Astrocyte of the spinal cord (primary cell): ENCODE data around the gene ADARB1.

Experiments used
- DNase-seq: peaks from one replicate; pipeline ENCODE4 v3.0.0; 2011; ENCODE audit warnings: low read depth, low spot score
- H3K4me3 ChIP-seq: 2 replicates; pipeline ENCODE4 v1.5.1; 2011; ENCODE audit warnings: low read depth, mild to moderate bottlenecking, low read length, moderate library complexity
- in situ Hi-C: cut with HindIII; loops from 2 replicates; pipeline ENCODE4 v1.10.0; 2017; ENCODE audit warnings: low sequenced_read_pairs
- TF ChIP-seq, protein P1 (sequence below): IDR thresholded peaks from 2 replicates; pipeline ENCODE4 v1.5.1; 2012; ENCODE audit warnings: low read depth, mild to moderate bottlenecking, low read length, inconsistent platforms

ADARB1 gene

DNA sequence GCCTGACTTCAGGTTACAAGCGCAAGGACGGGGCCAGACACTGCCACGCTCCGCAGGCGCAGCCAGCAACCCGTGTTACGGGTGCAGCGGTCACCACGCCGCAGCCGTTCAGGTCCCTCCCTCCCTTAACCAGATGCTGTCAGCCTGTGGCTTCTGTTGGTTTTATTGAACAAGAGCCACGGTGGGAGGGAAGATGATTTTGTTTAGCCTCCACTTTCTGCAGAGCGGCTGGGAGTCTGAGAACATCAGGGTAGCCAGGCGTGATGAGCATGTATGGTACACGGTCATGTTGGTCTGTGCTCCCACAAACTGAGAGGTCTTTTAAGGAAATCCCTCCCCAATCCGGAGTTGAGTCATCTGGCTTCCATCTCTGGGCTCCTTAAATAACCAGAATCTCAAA lies 18.5 kb upstream of the ADARB1 start:
- no peak overlapping the region for H3K4me3 ChIP-seq
- TF ChIP-seq, protein P1, sequence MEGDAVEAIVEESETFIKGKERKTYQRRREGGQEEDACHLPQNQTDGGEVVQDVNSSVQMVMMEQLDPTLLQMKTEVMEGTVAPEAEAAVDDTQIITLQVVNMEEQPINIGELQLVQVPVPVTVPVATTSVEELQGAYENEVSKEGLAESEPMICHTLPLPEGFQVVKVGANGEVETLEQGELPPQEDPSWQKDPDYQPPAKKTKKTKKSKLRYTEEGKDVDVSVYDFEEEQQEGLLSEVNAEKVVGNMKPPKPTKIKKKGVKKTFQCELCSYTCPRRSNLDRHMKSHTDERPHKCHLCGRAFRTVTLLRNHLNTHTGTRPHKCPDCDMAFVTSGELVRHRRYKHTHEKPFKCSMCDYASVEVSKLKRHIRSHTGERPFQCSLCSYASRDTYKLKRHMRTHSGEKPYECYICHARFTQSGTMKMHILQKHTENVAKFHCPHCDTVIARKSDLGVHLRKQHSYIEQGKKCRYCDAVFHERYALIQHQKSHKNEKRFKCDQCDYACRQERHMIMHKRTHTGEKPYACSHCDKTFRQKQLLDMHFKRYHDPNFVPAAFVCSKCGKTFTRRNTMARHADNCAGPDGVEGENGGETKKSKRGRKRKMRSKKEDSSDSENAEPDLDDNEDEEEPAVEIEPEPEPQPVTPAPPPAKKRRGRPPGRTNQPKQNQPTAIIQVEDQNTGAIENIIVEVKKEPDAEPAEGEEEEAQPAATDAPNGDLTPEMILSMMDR, result no peak
- in situ Hi-C loops, result no loop called here
- DNase-seq, result no peak

DNA sequence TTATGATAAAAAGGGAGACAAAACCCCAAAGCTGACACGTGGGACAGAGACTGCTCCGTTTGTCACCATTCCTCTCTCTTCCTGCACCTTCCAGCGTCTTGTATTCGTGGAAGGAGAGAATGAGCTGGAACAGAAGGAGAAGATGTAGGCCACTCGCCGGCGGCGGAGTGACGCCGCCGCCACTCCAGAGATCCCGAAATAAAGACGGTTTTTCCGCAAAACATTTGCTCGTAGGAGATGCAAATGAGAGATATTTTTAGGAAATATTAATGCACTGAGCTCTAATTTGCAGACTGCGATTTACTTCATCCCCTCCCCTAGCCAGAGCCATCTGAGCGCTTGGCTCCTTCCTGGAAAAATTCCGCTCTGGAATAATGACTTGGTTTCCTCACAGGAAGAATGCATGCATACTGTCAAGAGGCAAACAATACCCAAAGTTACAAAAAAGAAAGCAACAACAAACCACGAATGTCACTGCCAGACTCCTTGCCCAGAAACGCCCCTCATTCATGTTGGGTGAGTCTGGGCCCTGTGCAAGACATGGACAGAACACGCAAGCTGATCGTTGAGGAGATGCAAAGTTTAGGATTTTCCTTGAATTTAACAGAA lies 18.0 kb upstream of the ADARB1 start:
- TF ChIP-seq, protein P1, result no peak
- in situ Hi-C loops, result no loop called here
- DNase-seq, result no peak
- H3K4me3 ChIP-seq, result no peak overlapping the region

DNA sequence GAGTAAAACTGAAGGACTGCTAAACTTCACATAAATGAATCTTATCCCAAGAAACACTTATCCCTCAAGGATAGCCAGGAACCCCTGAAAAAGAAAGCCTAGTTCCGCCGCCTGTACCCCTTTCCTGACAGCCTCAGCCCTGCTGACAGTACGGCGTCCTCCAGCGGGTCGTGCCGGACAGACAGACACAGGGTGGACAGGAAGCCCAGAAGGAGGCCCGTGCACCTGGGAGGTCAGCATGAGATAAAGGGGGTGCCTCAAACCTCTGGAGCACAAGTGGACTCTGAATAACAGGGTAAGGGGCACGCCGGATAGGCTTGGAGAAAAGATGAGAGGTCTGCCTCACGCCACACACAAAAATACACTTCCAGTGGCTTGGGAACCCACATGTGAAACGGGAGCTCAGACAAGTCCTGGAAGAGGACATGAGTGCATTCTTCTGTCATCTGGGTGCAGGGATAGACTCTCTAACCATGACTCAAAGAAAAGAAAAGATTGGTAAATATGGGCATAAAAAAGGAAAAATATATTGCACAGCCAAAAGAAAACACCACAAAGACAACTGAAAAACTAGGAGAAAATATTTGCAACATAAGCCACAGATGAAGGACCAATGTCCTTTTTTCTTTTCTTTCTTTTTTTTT lies 17.3 kb upstream of the ADARB1 start:
- no peak overlapping the region for H3K4me3 ChIP-seq
- in situ Hi-C loops, result no loop called here
- TF ChIP-seq, protein P1, result no peak
- no peak for DNase-seq

DNA sequence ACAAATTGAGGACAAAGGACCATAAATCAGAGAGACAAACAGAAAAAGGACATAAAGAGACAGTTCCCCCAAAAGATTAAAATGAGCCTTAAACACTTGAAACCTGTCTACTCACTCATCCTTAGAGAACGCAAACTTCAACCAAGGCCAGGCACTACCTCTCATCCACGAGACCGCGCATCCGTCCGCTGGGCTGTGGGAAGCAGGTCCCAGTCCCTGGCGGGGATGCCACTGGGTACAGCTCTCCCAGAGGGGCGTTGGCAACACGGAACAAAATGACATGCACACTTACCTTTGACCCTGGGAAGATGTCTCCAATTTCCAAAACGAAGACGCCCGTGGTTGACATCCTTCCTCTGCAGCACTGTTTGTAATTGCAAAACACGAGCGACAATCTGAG lies 16.5 kb upstream of the ADARB1 start:
- DNase-seq, result no peak
- in situ Hi-C loops, result no loop called here
- no peak overlapping the region for H3K4me3 ChIP-seq
- TF ChIP-seq, protein P1, result no peak

DNA sequence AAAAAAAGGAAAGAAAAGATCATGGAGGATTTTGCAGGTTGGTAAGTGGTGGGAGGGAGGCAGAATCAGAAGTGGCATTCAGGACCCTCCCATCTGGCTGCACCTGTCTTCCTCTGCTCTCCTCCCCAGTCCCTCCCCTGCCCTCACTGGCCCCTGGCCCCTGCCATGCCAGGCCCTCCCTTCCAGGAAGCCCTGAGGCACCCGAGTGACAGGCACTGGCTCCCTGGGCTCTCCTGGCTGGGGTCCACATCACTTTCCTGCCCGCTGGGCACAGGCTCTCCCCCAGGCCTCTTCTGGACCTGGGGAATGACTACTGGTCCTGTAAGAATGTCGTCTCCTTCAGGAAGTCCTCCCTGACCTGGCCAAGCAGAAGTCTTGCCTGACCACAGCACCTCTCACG lies 15.3 kb upstream of the ADARB1 start:
- in situ Hi-C loops, result no loop called here
- no peak for DNase-seq

DNA sequence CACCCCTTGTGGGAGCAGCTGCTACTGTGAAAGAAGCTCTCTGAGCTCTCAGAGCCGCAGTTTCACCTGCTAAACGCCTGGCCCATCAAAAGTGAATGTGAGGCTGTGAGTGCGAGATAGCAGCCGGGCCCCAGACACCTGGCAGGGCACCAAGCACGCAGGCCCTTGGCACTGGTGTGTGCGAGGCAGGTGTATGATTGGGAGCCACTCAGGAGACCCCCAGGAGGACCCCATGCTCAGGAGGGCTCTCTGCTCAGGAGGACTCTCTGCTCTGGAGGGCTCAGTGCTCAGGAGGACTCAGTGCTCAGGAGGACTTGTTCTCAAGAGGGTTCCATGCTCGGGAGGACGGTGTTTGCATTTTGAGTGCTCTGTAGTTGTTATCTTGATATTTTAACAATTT lies 14.3 kb upstream of the ADARB1 start:
- DNase-seq, result no peak
- H3K4me3 ChIP-seq, result no peak overlapping the region
- TF ChIP-seq, protein P1, result no peak
- in situ Hi-C loops, result no loop called here

More for the DNA sequence above, 15.3 kb upstream of the ADARB1 start:
- H3K4me3 ChIP-seq, result no peak overlapping the region
- TF ChIP-seq, protein P1, result no peak
